Fibroblast of mammary gland (primary cell): ENCODE data around the gene RPS24.
"Not testable (repeated sequence)": the region's sequence is repeated elsewhere in the genome, so short reads cannot be mapped to it uniquely, and the experiment has no call there.

ENCODE experiments used
- DNase-seq: peaks from one replicate; pipeline ENCODE4 v3.0.0-alpha.2; 2010; ENCODE audit warnings: low read depth
- H3K4me3 ChIP-seq: 2 replicates; pipeline ENCODE4 v1.5.1; 2011; ENCODE audit warnings: low read depth, mild to moderate bottlenecking, low read length, moderate library complexity; ENCODE audit not compliant: control insufficient read depth
- CTCF ChIP-seq: conservative IDR thresholded peaks from 2 replicates; pipeline ENCODE4 v1.5.1; 2011; ENCODE audit warnings: low read depth, low read length, inconsistent platforms; ENCODE audit not compliant: control insufficient read depth, insufficient read depth

Gene RPS24

GRCh38 chr10:78049851-78050250 lies 16.2 kb downstream of the RPS24 start:
- DNase-seq: no peak

GRCh38 chr10:78053211-78053868 lies 19.7 kb downstream of the RPS24 start:
- no peak for TF ChIP-seq CTCF
- DNase-seq: peak; percentile 73
- no peak overlapping the region for H3K4me3 ChIP-seq

More at GRCh38 chr10:78049851-78050250, 16.2 kb downstream of the RPS24 start:
- H3K4me3 ChIP-seq: no peak overlapping the region
- TF ChIP-seq CTCF: no peak

DNA sequence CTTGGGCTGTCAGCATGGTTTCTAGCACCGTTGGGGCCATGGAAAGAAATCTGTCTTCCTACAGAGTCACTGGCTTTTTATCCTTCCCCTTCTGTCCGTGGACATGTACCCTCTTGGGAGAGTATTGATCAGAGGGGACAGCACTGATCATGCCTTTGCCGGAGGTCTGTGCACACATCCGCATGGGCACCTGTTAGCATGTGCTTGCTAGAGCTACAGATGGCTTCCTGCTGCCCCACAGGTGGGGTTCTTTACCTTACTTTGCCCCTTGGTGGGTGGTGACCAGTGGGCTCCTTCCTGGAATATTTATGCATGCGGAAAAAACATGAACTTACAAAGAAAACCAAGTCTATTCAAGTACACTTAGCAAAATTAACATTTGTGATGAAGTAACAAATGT lies 24.9 kb downstream of the RPS24 start:
- no peak overlapping the region for H3K4me3 ChIP-seq
- DNase-seq: no peak
- no peak for TF ChIP-seq CTCF

- H3K4me3 ChIP-seq: no peak overlapping the region
- no peak for TF ChIP-seq CTCF
- no peak for DNase-seq
These were observed 26.4 kb downstream of the RPS24 start for GRCh38 chr10:78059906-78060702.

DNA sequence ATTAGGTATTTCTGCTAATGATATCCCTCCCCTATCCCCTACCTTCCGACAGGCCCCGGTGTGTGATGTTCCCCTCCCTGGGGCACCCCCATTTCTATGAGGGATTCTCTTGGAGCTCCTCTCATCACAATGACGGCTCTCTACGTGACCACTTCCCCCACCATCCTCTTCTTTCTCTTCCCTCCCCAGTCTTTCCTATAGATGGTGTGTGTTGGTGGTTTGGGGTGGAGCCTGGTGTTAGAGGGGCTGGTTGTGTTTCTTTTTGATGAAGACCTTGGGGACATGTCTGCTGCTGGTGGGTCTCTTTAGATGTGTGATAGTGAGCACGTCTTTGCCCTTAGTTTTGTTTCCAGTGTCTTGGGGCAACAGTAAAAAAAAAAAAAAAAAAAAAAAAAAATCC lies 28.6 kb downstream of the RPS24 start:
- no peak for DNase-seq
- no peak overlapping the region for H3K4me3 ChIP-seq
- TF ChIP-seq CTCF: no peak

DNA sequence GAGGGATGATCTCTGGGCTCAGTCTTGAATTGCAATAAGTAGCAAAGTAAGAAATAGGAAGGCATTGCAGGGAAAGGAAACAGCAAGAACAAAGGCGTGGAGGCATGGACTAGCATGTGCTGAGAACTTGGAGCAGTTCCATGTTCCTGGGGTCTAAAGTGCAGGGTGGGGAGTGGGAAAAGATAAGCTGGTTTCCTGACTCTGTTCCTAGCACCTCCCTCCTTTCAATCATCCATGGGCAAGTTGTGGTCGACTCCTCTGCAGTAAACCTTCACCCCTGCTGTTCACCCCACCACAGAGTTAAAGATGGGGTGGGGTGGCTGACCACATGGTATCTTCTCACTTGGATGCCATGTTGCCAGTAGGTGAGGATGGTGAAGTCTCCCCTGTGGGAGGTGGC lies 29.6 kb downstream of the RPS24 start:
- no peak for TF ChIP-seq CTCF
- no peak overlapping the region for H3K4me3 ChIP-seq
- DNase-seq: no peak

DNA sequence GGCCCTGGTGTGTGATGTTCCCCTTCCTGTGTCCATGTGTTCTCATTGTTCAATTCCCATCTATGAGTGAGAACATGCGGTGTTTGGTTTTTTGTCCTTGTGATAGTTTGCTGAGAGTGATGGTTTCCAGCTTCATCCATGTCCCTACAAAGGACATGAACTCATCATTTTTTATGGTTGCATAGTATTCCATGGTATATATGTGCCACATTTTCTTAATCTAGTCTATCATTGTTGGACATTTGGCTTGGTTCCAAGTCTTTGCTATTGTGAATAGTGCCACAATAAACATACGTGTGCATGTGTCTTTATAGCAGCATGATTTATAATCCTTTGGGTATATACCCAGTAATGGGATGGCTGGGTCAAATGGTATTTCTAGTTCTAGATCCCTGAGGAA lies 31.3 kb downstream of the RPS24 start:
- DNase-seq, H3K4me3 ChIP-seq: not testable (repeated sequence)
